ENCODE results near the gene MYLK2. TPM values are rescaled to one million over a fixed set of nuclear protein-coding genes. Genes with fewer than 3 reads are reported as not detected.
A peak's percentile ranks its signal among the peaks of the same experiment; 100 is the strongest.

The MYLK2 gene
- total RNA-seq, 3 donors from 2014 or later (not counting 1 experiment from before 2014, with no cell fraction given): 0.12 TPM; not detected in 2

GRCh38 chr20:31858760-31859083 is 39.6 kb downstream of the MYLK2 start:
- 18% methylated on average over 3 of the region's 3 CpGs for WGBS (ENCODE audit: insufficient coverage)

DNA sequence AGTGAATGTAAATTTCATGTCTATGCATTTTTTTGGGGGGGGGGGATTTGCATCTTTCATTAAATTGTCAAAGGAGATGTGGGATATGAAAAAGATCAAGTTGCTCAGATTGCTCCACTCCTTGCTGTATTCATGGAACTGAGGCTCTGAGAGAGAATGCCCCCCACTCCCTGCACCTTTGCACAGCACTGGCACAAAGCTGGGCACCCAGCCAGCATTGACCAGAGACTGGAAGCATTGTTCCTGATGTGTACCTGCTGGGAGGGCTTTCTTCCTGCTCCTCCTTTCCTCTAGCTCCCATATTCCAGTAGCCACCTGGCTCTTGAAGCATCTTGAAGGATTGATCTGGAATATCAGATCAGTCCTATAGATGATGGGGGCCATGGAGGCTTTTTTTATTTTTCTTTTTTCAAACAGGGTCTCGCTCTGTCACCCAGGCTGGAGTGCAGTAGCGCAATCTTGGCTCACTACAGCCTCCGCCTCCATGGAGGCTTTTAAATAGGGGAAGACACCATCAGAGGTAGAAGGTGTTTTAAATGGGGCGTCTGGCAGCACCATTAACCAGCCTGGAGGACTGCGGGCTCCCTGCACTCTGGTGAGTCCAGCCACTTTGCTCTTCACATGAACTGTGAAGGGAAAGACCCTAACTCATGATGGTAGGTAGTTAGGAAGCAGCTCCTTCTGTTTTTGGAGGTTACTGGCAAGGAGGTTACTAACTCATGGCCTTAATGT is 40.3 kb downstream of the MYLK2 start:
- Mint-ChIP-seq H3K36me3 (no peaks in the 10 kb centered on the region), H3K4me3 (peak overlapping the region; percentile 21), H3K4me1 (peaks cover 0 to 13% of the 10 kb centered on the region in 2 donors), H3K27me3 (ENCODE audit: low read depth in 2 of 2) (peaks cover 9 to 17% of the 10 kb centered on the region in 2 donors), H3K9me3 (no peaks in the 10 kb centered on the region), H3K27ac (no peak overlapping the region)
- Histone ChIP-seq H3K27ac (ENCODE audit: low read length) (no peak overlapping the region), H3K4me1 (ENCODE audit: control insufficient read depth, insufficient read depth, low read length) (peaks cover 25% of the 10 kb centered on the region), H3K4me3 (ENCODE audit: low read length) (no peak overlapping the region), H3K36me3 (ENCODE audit: control insufficient read depth, insufficient read depth, low read length) (no peaks in the 10 kb centered on the region), H3K9me3 (ENCODE audit: control insufficient read depth, insufficient read depth, low read length) (no peaks in the 10 kb centered on the region), H3K27me3 (ENCODE audit: control insufficient read depth, insufficient read depth, low read length) (peaks cover 17% of the 10 kb centered on the region)
- intact Hi-C loops (cut with micrococcal nuclease): no loop called here
- ATAC-seq: no peak
- 97% methylated on average over 5 of the region's 5 CpGs for WGBS (ENCODE audit: insufficient coverage)
- TF ChIP-seq, protein P1, sequence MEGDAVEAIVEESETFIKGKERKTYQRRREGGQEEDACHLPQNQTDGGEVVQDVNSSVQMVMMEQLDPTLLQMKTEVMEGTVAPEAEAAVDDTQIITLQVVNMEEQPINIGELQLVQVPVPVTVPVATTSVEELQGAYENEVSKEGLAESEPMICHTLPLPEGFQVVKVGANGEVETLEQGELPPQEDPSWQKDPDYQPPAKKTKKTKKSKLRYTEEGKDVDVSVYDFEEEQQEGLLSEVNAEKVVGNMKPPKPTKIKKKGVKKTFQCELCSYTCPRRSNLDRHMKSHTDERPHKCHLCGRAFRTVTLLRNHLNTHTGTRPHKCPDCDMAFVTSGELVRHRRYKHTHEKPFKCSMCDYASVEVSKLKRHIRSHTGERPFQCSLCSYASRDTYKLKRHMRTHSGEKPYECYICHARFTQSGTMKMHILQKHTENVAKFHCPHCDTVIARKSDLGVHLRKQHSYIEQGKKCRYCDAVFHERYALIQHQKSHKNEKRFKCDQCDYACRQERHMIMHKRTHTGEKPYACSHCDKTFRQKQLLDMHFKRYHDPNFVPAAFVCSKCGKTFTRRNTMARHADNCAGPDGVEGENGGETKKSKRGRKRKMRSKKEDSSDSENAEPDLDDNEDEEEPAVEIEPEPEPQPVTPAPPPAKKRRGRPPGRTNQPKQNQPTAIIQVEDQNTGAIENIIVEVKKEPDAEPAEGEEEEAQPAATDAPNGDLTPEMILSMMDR (IDR thresholded peaks at IDR 0.05): no peak
- DNase-seq: no peak

More at GRCh38 chr20:31858760-31859083, 39.6 kb downstream of the MYLK2 start:
- no peak overlapping the region for H3K4me3 ChIP-seq (ENCODE audit: low read length)
- H3K9me3 Mint-ChIP-seq: no peaks in the 10 kb centered on the region
- H3K9me3 ChIP-seq (ENCODE audit: control insufficient read depth, insufficient read depth, low read length): no peaks in the 10 kb centered on the region
- no peak for DNase-seq
- peaks cover 9 to 17% of the 10 kb centered on the region in 2 donors for H3K27me3 Mint-ChIP-seq (ENCODE audit: low read depth in 2 of 2)
- peaks cover 0 to 13% of the 10 kb centered on the region in 2 donors for H3K4me1 Mint-ChIP-seq
- peak overlapping the region; percentile 21 for H3K4me3 Mint-ChIP-seq
- no peak overlapping the region for H3K27ac ChIP-seq (ENCODE audit: low read length)
- ATAC-seq: no peak
- H3K27me3 ChIP-seq (ENCODE audit: control insufficient read depth, insufficient read depth, low read length): peaks cover 17% of the 10 kb centered on the region
- no peak overlapping the region for H3K27ac Mint-ChIP-seq
- no peaks in the 10 kb centered on the region for H3K36me3 Mint-ChIP-seq
- no peaks in the 10 kb centered on the region for H3K36me3 ChIP-seq (ENCODE audit: control insufficient read depth, insufficient read depth, low read length)
- H3K4me1 ChIP-seq (ENCODE audit: control insufficient read depth, insufficient read depth, low read length): peaks cover 25% of the 10 kb centered on the region
- TF ChIP-seq, protein P1 (IDR thresholded peaks at IDR 0.05): no peak
- intact Hi-C loops (cut with micrococcal nuclease): no loop called here

- intact Hi-C loops (cut with micrococcal nuclease): no loop called here
- no peak overlapping the region for H3K27ac ChIP-seq (ENCODE audit: low read length)
- 81% methylated on average over 7 of the region's 7 CpGs for WGBS (ENCODE audit: insufficient coverage)
- no peak for ATAC-seq
- Mint-ChIP-seq H3K9me3 (no peaks in the 10 kb centered on the region), H3K4me1 (peaks cover 0 to 13% of the 10 kb centered on the region in 2 donors), H3K36me3 (no peaks in the 10 kb centered on the region), H3K27ac (no peak overlapping the region), H3K27me3 (ENCODE audit: low read depth in 2 of 2) (peaks cover 9 to 17% of the 10 kb centered on the region in 2 donors), H3K4me3 (peak overlapping the region; percentile 17)
- TF ChIP-seq, protein P1 (IDR thresholded peaks at IDR 0.05): no peak
- H3K4me1 ChIP-seq (ENCODE audit: control insufficient read depth, insufficient read depth, low read length): peaks cover 25% of the 10 kb centered on the region
- no peaks in the 10 kb centered on the region for H3K9me3 ChIP-seq (ENCODE audit: control insufficient read depth, insufficient read depth, low read length)
- no peak overlapping the region for H3K4me3 ChIP-seq (ENCODE audit: low read length)
- no peaks in the 10 kb centered on the region for H3K36me3 ChIP-seq (ENCODE audit: control insufficient read depth, insufficient read depth, low read length)
- DNase-seq: no peak
- H3K27me3 ChIP-seq (ENCODE audit: control insufficient read depth, insufficient read depth, low read length): peaks cover 17% of the 10 kb centered on the region
Measured at GRCh38 chr20:31859998-31860380, 40.8 kb downstream of the MYLK2 start.

Measured in natural killer cell (primary cell).